B cell (primary cell): ENCODE results near the gene CDH1. TPM values are rescaled to one million over a fixed set of nuclear protein-coding genes. Genes with fewer than 3 reads are reported as not detected.

Experiments
- ATAC-seq: fragments of 200-7000 bp; cut with Tn5 transposase; one replicate; pipeline ENCODE4 v1.10.0; 2021; ENCODE audit warnings: low read depth, mild to moderate bottlenecking, moderate number of reproducible peaks, moderate library complexity
- CTCF ChIA-PET: fragments of 350-600 bp; sonication (Branson Sonifier 250); formaldehyde crosslinking; loops from one replicate; lab custom pipeline; 2021; ENCODE audit warnings: antibody characterized with exemption, inconsistent platforms; lab: Charles Lee
- POLR2A ChIA-PET: fragments of 350-600 bp; sonication (Branson Sonifier 250); formaldehyde crosslinking; loops from one replicate; lab custom pipeline; 2021; ENCODE audit warnings: antibody characterized with exemption; lab: Charles Lee
- DNase-seq: peaks from one replicate; pipeline ENCODE4 v3.0.0; 2013
- H2AFZ ChIP-seq: 2 replicates; pipeline ENCODE4 v1.6.1; 2012; ENCODE audit warnings: mild to moderate bottlenecking, low read depth, low read length; ENCODE audit not compliant: insufficient read depth, poor library complexity, severe bottlenecking
- H3K27ac ChIP-seq, 2 donors: 1 replicate in 1 of 2; 2 replicates in 1 of 2; pipeline ENCODE4 v1.5.1; 2012 to 2013; ENCODE audit warnings: low read length in 2 of 2, mild to moderate bottlenecking in 2 of 2, moderate library complexity in 1 of 2
- H3K27me3 ChIP-seq, 4 experiments: fragments of 200-600 bp in 1 of 4; sonication (generic) in 1 of 4; replicated peaks in 1 of 4; 1 replicate in 2 of 4; 2 replicates in 2 of 4; pipeline versions ENCODE4 v1.6.1 to v1.7.0; 2013 to 2016; ENCODE audit warnings: low read length in 3 of 4, mild to moderate bottlenecking in 2 of 4, mixed read lengths in 1 of 4, moderate library complexity in 1 of 4; ENCODE audit not compliant: insufficient read depth in 4 of 4, control insufficient read depth in 3 of 4; ENCODE audit errors: control extremely low read depth in 1 of 4
- H3K36me3 ChIP-seq, 2 experiments: replicated peaks in 1 of 2; 1 replicate in 1 of 2; 2 replicates in 1 of 2; pipeline versions ENCODE4 v1.6.1 to v1.7.1; 2013; ENCODE audit warnings: low read length in 1 of 2; ENCODE audit not compliant: insufficient read depth in 2 of 2, control insufficient read depth in 1 of 2; ENCODE audit errors: control extremely low read depth in 1 of 2, extremely low read depth in 1 of 2
- H3K4me1 ChIP-seq, 2 donors: fragments of 200-600 bp in 1 of 2; sonication (generic) in 1 of 2; 1 replicate in 1 of 2; 2 replicates in 1 of 2; pipeline versions ENCODE4 v1.5.1 to v1.6.1; 2013 to 2017; ENCODE audit warnings: low read length in 2 of 2; ENCODE audit not compliant: control insufficient read depth in 2 of 2, insufficient read depth in 2 of 2
- H3K4me2 ChIP-seq: replicated peaks from 2 replicates; pipeline ENCODE3; 2012; ENCODE audit warnings: mild to moderate bottlenecking, low read depth, low read length; ENCODE audit not compliant: poor library complexity, severe bottlenecking
- H3K4me3 ChIP-seq, 5 experiments: fragments of 200-600 bp in 1 of 5; sonication (generic) in 1 of 5; 1 replicate in 3 of 5; 2 replicates in 2 of 5; pipeline versions ENCODE4 v1.5.1 to v1.7.0; 2011 to 2016; ENCODE audit warnings: low read length in 4 of 5, mild to moderate bottlenecking in 4 of 5, low read depth in 2 of 5, control low read depth in 1 of 5, moderate library complexity in 1 of 5; ENCODE audit not compliant: insufficient read depth in 1 of 5; ENCODE audit errors: control extremely low read depth in 1 of 5, extremely low read depth in 1 of 5
- H3K79me2 ChIP-seq: fragments of 200-600 bp; sonication (generic); one replicate; pipeline ENCODE4 v1.6.0; 2016; ENCODE audit warnings: low read length; ENCODE audit not compliant: control insufficient read depth, insufficient read depth
- H3K9ac ChIP-seq: fragments of 200-600 bp; sonication (generic); 2 replicates; pipeline ENCODE4 v1.6.1; 2017; ENCODE audit warnings: mild to moderate bottlenecking, low read length, moderate library complexity
- H3K9me3 ChIP-seq, 3 donors: one replicate each; pipeline versions ENCODE4 v1.6.1 to v1.7.1; 2013; ENCODE audit warnings: low read length in 2 of 3; ENCODE audit not compliant: control insufficient read depth in 2 of 3, insufficient read depth in 1 of 3; ENCODE audit errors: control extremely low read depth in 1 of 3
- H4K20me1 ChIP-seq: 2 replicates; pipeline ENCODE4 v1.6.0; 2012; ENCODE audit warnings: mild to moderate bottlenecking, low read length; ENCODE audit not compliant: insufficient read depth, control insufficient read depth, poor library complexity, severe bottlenecking
- H3K27ac Mint-ChIP-seq: one replicate; pipeline ENCODE4 v1.8.0; 2021; ENCODE audit warnings: mixed read lengths
- H3K27me3 Mint-ChIP-seq: one replicate; pipeline ENCODE4 v1.8.0; 2021; ENCODE audit warnings: mixed read lengths
- H3K4me1 Mint-ChIP-seq: one replicate; pipeline ENCODE4 v1.8.0; 2021; ENCODE audit warnings: mixed read lengths
- H3K4me3 Mint-ChIP-seq: one replicate; pipeline ENCODE4 v1.8.0; 2021; ENCODE audit warnings: mixed read lengths
- H3K9me3 Mint-ChIP-seq: one replicate; pipeline ENCODE4 v1.8.0; 2022; ENCODE audit warnings: mixed read lengths; ENCODE audit not compliant: insufficient read depth
- EZH2 ChIP-seq: IDR thresholded peaks from 2 replicates; pipeline ENCODE4 v1.6.1; 2012; ENCODE audit warnings: borderline replicate concordance, low read depth, mild to moderate bottlenecking, moderate library complexity, low read length; ENCODE audit not compliant: insufficient read depth, poor library complexity, severe bottlenecking
- WGBS: methylation state at CpG from one replicate; pipeline ENCODE4 v1.1.5; 2013; ENCODE audit warnings: missing lambda C conversion rate; ENCODE audit not compliant: insufficient coverage; 5-methylcytosine and 5-hydroxymethylcytosine counted together
- intact Hi-C: fragments of 100-400 bp; cut with micrococcal nuclease; formaldehyde crosslinking; loops from one replicate; pipeline ENCODE4 v1.10.0; 2022
- polyA plus RNA-seq: library from polyadenylated mRNA; depleted of rRNA; stranded (reverse); fragments of >200 nt; gene quantifications from 2 replicates; pipeline ENCODE4 v1.2.3, GENCODE V29; 2012
- total RNA-seq, 2 donors: library from RNA; stranded (reverse); fragments of 120-200 nt in 1 of 2; gene quantifications; 1 replicate in 1 of 2; 2 replicates in 1 of 2; pipeline versions ENCODE4 v1.2.3 to v1.2.4, GENCODE V29; 2013 to 2022
- TF ChIP-seq, protein P1 (sequence below): fragments of 200-600 bp; IDR thresholded peaks from one replicate; pipeline ENCODE4 v1.8.0; 2022; ENCODE audit warnings: antibody characterized with exemption, mild to moderate bottlenecking

The CDH1 gene
- total and polyA plus RNA-seq, 2 donors (not counting 1 experiment from before 2014, with no cell fraction given) = 2.0 TPM; not detected in 1

DNA sequence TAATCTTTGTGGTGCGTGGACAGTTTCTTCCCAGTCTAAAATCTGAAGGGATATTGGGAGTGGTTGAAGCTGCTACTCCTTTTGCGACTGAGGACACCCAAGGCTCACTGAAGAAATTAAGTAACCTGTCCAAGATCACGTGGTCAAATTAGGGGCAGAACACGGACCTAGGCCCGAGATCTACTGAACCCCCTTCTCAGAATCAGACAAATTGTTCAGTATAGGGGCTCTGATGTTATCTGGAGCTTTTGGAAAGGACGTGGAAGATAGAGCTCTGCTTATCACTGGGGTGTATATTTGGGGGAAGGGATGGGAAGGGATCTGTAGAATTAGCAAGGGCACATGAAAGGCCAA is 107.1 kb downstream of the CDH1 start:
- H3K9me3 Mint-ChIP-seq = no peaks in the 10 kb centered on the region
- no peaks in the 10 kb centered on the region for H3K27me3 Mint-ChIP-seq
- peak overlapping the region; percentile 74 for H3K4me2 ChIP-seq
- no peak for ATAC-seq
- H3K9me3 ChIP-seq = no peaks in the 10 kb centered on the region
- H3K36me3 ChIP-seq = no peaks in the 10 kb centered on the region
- peak overlapping the region; percentile 93 for H3K4me3 Mint-ChIP-seq
- H3K9ac ChIP-seq = peak overlapping the region; percentile 91
- H3K4me1 Mint-ChIP-seq = peaks cover 21% of the 10 kb centered on the region
- peak overlapping the region; percentile 99 for H2AFZ ChIP-seq
- no peaks in the 10 kb centered on the region for H3K27me3 ChIP-seq
- no peaks in the 10 kb centered on the region for H4K20me1 ChIP-seq
- ChIA-PET CTCF (interaction anchor here (1.2 to 2.5 kb wide), 3 partner anchors 281 to 323 kb away, joined by 3 to 16 read pairs (median 11); no protein-coding TSS in a partner anchor), POLR2A (interaction anchor here (0.6 kb wide), 1 partner anchor 487 kb away, joined by 10 read pairs; no protein-coding TSS in a partner anchor)
- intact Hi-C loops = loop anchor here (5.0 kb wide), 2 partner anchors 87 to 1958 kb away; partner anchors contain the start of gene VAC14
- TF ChIP-seq, protein P1, sequence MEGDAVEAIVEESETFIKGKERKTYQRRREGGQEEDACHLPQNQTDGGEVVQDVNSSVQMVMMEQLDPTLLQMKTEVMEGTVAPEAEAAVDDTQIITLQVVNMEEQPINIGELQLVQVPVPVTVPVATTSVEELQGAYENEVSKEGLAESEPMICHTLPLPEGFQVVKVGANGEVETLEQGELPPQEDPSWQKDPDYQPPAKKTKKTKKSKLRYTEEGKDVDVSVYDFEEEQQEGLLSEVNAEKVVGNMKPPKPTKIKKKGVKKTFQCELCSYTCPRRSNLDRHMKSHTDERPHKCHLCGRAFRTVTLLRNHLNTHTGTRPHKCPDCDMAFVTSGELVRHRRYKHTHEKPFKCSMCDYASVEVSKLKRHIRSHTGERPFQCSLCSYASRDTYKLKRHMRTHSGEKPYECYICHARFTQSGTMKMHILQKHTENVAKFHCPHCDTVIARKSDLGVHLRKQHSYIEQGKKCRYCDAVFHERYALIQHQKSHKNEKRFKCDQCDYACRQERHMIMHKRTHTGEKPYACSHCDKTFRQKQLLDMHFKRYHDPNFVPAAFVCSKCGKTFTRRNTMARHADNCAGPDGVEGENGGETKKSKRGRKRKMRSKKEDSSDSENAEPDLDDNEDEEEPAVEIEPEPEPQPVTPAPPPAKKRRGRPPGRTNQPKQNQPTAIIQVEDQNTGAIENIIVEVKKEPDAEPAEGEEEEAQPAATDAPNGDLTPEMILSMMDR = no peak
- TF ChIP-seq EZH2 = no peak
- WGBS = 0% methylated on average over 3 of the region's 6 CpGs
- peak overlapping the region; percentile 70 to 84 for H3K27ac ChIP-seq
- peaks cover 39% of the 10 kb centered on the region for H3K79me2 ChIP-seq
- peak overlapping the region; percentile 94 for H3K27ac Mint-ChIP-seq
- no peak for DNase-seq
- H3K4me3 ChIP-seq = peak overlapping the region; percentile 72 to 98 (median 94)
- peaks cover 11 to 14% of the 10 kb centered on the region in 2 donors for H3K4me1 ChIP-seq

DNA sequence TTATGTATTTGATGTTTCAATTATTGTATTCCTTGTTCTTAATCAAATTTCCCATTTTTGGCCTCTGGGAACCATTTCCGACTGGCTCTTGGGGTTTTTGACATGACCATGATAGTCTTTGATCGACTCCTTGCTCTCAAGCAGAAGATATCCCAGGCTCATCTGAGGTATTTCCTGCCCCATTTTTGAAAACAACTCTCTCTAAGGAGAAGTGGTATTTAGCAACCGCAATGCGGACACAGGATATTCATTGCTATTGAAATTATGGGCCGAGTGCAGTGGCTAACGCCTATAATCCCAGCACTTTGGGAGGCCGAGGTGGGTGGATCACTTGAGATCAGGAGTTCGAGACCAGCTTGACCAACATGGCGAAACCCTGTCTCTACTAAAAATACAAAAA is 111.7 kb downstream of the CDH1 start:
- Histone ChIP-seq H3K4me1 (peaks cover 9 to 11% of the 10 kb centered on the region in 2 donors), H4K20me1 (peaks cover under 1% of the 10 kb centered on the region), H3K9ac (no peak overlapping the region), H3K79me2 (peaks cover 51% of the 10 kb centered on the region), H3K9me3 (no peaks in the 10 kb centered on the region), H2AFZ (no peak overlapping the region), H3K36me3 (no peaks in the 10 kb centered on the region), H3K27ac (no peak overlapping the region), H3K4me3 (no peak overlapping the region), H3K4me2 (no peak overlapping the region), H3K27me3 (no peaks in the 10 kb centered on the region)
- Mint-ChIP-seq H3K4me1 (peaks cover 20% of the 10 kb centered on the region), H3K27me3 (no peaks in the 10 kb centered on the region), H3K4me3 (no peak overlapping the region), H3K9me3 (no peaks in the 10 kb centered on the region), H3K27ac (no peak overlapping the region)
- TF ChIP-seq, protein P1 = no peak
- no peak for TF ChIP-seq EZH2
- WGBS = 97% methylated on average over 5 of the region's 9 CpGs
- POLR2A ChIA-PET = no interaction called here
- DNase-seq (no peak), ATAC-seq (no peak)
- intact Hi-C loops = no loop called here
- CTCF ChIA-PET = interaction anchor here (1.3 kb wide), 1 partner anchor 14 kb away, joined by 3 read pairs; no protein-coding TSS in a partner anchor
